Muscle layer of colon (tissue), 2 donors: Measurements from ENCODE around the gene ACR.

Experiments
- H3K27ac ChIP-seq: one replicate; pipeline ENCODE4 v1.7.0; 2013; ENCODE audit warnings: low read depth, mild to moderate bottlenecking, low read length, moderate library complexity
- H3K27me3 ChIP-seq, 2 donors: one replicate each; pipeline ENCODE4 v1.7.0; 2013; ENCODE audit warnings: low read length in 2 of 2, mild to moderate bottlenecking in 2 of 2; ENCODE audit not compliant: insufficient read depth in 2 of 2, control insufficient read depth in 1 of 2
- H3K36me3 ChIP-seq: one replicate; pipeline ENCODE4 v1.7.0; 2013; ENCODE audit warnings: mild to moderate bottlenecking, low read length; ENCODE audit not compliant: insufficient read depth
- H3K4me1 ChIP-seq: one replicate; pipeline ENCODE4 v1.7.0; 2013; ENCODE audit warnings: mild to moderate bottlenecking, low read length; ENCODE audit not compliant: insufficient read depth
- H3K4me3 ChIP-seq, 2 donors: one replicate each; pipeline ENCODE4 v1.7.0; 2013; ENCODE audit warnings: low read length in 2 of 2, low read depth in 1 of 2, mild to moderate bottlenecking in 1 of 2, moderate library complexity in 1 of 2
- H3K9ac ChIP-seq: one replicate; pipeline ENCODE4 v1.7.0; 2013; ENCODE audit warnings: low read length
- H3K9me3 ChIP-seq: one replicate; pipeline ENCODE4 v1.7.0; 2013; ENCODE audit warnings: mild to moderate bottlenecking, low read length
- donor health status: abdominal sarcoma.
- donor health status: Adenocarcinoma of cecum.

ACR gene

GRCh38 chr22:50698546-50698945 is 39.5 kb upstream of the ACR start:
- H3K27ac ChIP-seq, result no peak overlapping the region
- H3K9ac ChIP-seq, result no peak overlapping the region
- peaks cover 0 to 6% of the 10 kb centered on the region in 2 donors for H3K27me3 ChIP-seq
- H3K4me1 ChIP-seq, result no peaks in the 10 kb centered on the region
- H3K9me3 ChIP-seq, result no peaks in the 10 kb centered on the region
- no peaks in the 10 kb centered on the region for H3K36me3 ChIP-seq
- no peak overlapping the region for H3K4me3 ChIP-seq

GRCh38 chr22:50699001-50699755 is 38.8 kb upstream of the ACR start:
- no peaks in the 10 kb centered on the region for H3K36me3 ChIP-seq
- H3K4me3 ChIP-seq, result no peak overlapping the region
- H3K9me3 ChIP-seq, result no peaks in the 10 kb centered on the region
- no peak overlapping the region for H3K9ac ChIP-seq
- no peak overlapping the region for H3K27ac ChIP-seq
- peaks cover 0 to 6% of the 10 kb centered on the region in 2 donors for H3K27me3 ChIP-seq
- H3K4me1 ChIP-seq, result no peaks in the 10 kb centered on the region

- Histone ChIP-seq H3K27me3 (peaks cover 0 to 6% of the 10 kb centered on the region in 2 donors), H3K4me1 (no peaks in the 10 kb centered on the region), H3K27ac (no peak overlapping the region), H3K9me3 (no peaks in the 10 kb centered on the region), H3K36me3 (no peaks in the 10 kb centered on the region), H3K9ac (no peak overlapping the region), H3K4me3 (no peak overlapping the region)
Measured at GRCh38 chr22:50699756-50700386, 38.1 kb upstream of the ACR start.

GRCh38 chr22:50700387-50701075 is 37.5 kb upstream of the ACR start:
- Histone ChIP-seq H3K27ac (no peak overlapping the region), H3K9ac (no peak overlapping the region), H3K4me1 (peaks cover 3% of the 10 kb centered on the region)

GRCh38 chr22:50701076-50701419 is 37.0 kb upstream of the ACR start:
- Histone ChIP-seq H3K9me3 (no peaks in the 10 kb centered on the region), H3K4me3 (no peak overlapping the region), H3K9ac (no peak overlapping the region), H3K27me3 (peaks cover 0 to 6% of the 10 kb centered on the region in 2 donors), H3K36me3 (no peaks in the 10 kb centered on the region), H3K27ac (no peak overlapping the region), H3K4me1 (peaks cover 3% of the 10 kb centered on the region)

More at GRCh38 chr22:50700387-50701075, 37.5 kb upstream of the ACR start:
- no peaks in the 10 kb centered on the region for H3K9me3 ChIP-seq
- H3K36me3 ChIP-seq, result no peaks in the 10 kb centered on the region
- H3K27me3 ChIP-seq, result peaks cover 0 to 6% of the 10 kb centered on the region in 2 donors
- H3K4me3 ChIP-seq, result no peak overlapping the region

GRCh38 chr22:50701428-50702154 is 36.4 kb upstream of the ACR start:
- Histone ChIP-seq H3K27me3 (peaks cover 0 to 4% of the 10 kb centered on the region in 2 donors), H3K36me3 (no peaks in the 10 kb centered on the region), H3K4me1 (peaks cover 3% of the 10 kb centered on the region), H3K27ac (no peak overlapping the region), H3K4me3 (no peak overlapping the region), H3K9me3 (no peaks in the 10 kb centered on the region), H3K9ac (no peak overlapping the region)

GRCh38 chr22:50702261-50702671 is 35.7 kb upstream of the ACR start:
- Histone ChIP-seq H3K4me3 (no peak overlapping the region), H3K9me3 (no peaks in the 10 kb centered on the region), H3K27me3 (no peaks in the 10 kb centered on the region), H3K36me3 (no peaks in the 10 kb centered on the region), H3K27ac (no peak overlapping the region), H3K4me1 (peaks cover 3% of the 10 kb centered on the region), H3K9ac (no peak overlapping the region)

GRCh38 chr22:50702821-50703725 is 34.9 kb upstream of the ACR start:
- Histone ChIP-seq H3K4me1 (peaks cover 3% of the 10 kb centered on the region), H3K36me3 (no peaks in the 10 kb centered on the region), H3K9ac (no peak overlapping the region), H3K27ac (no peak overlapping the region), H3K4me3 (no peak overlapping the region), H3K9me3 (no peaks in the 10 kb centered on the region), H3K27me3 (no peaks in the 10 kb centered on the region)

- Histone ChIP-seq H3K9me3 (no peaks in the 10 kb centered on the region), H3K27me3 (no peaks in the 10 kb centered on the region), H3K27ac (no peak overlapping the region), H3K36me3 (no peaks in the 10 kb centered on the region), H3K4me1 (peaks cover 3% of the 10 kb centered on the region), H3K4me3 (no peak overlapping the region), H3K9ac (no peak overlapping the region)
Measured at GRCh38 chr22:50703726-50704509, 34.1 kb upstream of the ACR start.

- Histone ChIP-seq H3K4me3 (no peak overlapping the region), H3K9me3 (no peaks in the 10 kb centered on the region), H3K36me3 (no peaks in the 10 kb centered on the region), H3K27ac (no peak overlapping the region), H3K27me3 (no peaks in the 10 kb centered on the region), H3K9ac (no peak overlapping the region), H3K4me1 (peaks cover 3% of the 10 kb centered on the region)
Measured at GRCh38 chr22:50704510-50705218, 33.3 kb upstream of the ACR start.
